ENCODE data around the gene CENPM. TPM values are rescaled to one million over a fixed set of nuclear protein-coding genes. Genes with fewer than 3 reads are reported as not detected.
A peak's percentile ranks its signal among the peaks of the same experiment; 100 is the strongest.

Gene CENPM
- total RNA-seq, 1 experiment from 2014 or later = 69.3 TPM

DNA sequence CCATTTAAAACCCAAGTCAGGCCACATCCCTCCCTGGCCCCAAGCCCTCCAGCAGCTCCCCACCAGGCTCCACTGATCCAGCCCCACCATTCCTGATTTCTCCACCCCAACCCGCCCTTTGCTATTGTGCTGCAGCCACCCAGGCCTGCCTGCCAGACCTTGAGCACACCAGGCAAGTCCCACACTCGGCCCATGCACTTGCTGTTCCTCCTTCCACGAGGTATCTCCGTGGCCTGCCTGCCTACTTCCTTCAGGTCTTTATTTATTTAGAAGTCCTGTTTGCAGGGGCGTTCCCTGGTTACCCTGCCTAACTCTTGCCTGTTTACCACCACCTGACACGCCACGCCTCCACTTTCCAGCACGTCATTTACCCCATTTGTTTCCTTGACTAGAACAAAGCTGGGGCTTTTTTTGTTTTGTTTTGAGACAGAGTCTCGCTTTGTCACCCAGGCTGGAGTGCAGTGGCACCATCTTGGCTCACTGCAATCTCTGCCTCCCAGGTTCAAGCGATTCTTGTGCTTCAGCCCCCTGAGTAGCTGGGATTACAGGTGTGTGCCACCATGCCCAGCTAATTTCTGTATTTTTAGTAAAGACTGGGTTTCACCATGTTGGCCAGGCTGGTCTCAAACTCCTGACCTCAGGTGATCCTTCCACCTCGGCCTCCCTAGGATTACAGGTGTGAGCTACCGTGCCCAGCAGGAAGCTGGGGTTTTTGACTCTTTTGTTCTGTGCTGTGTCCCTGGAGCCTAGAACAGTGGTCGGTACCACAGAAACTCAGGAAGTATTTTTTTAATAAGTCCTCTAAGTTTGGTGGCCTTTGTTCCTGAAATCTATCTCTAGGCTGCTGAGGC lies 6.7 kb downstream of the CENPM start:
- no peaks in the 10 kb centered on the region for H3K9me3 Mint-ChIP-seq (ENCODE audit: low read depth, unreplicated experiment)
- peak overlapping the region; percentile 96 for H3K27ac Mint-ChIP-seq (ENCODE audit: unreplicated experiment)
- peak; percentile 52 for DNase-seq
- TF ChIP-seq, protein P1, sequence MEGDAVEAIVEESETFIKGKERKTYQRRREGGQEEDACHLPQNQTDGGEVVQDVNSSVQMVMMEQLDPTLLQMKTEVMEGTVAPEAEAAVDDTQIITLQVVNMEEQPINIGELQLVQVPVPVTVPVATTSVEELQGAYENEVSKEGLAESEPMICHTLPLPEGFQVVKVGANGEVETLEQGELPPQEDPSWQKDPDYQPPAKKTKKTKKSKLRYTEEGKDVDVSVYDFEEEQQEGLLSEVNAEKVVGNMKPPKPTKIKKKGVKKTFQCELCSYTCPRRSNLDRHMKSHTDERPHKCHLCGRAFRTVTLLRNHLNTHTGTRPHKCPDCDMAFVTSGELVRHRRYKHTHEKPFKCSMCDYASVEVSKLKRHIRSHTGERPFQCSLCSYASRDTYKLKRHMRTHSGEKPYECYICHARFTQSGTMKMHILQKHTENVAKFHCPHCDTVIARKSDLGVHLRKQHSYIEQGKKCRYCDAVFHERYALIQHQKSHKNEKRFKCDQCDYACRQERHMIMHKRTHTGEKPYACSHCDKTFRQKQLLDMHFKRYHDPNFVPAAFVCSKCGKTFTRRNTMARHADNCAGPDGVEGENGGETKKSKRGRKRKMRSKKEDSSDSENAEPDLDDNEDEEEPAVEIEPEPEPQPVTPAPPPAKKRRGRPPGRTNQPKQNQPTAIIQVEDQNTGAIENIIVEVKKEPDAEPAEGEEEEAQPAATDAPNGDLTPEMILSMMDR (IDR thresholded peaks at IDR 0.05; ENCODE audit: unreplicated experiment) = no peak
- peak overlapping the region; percentile 4 for H3K4me3 Mint-ChIP-seq (ENCODE audit: low read depth, unreplicated experiment)
- H3K4me1 Mint-ChIP-seq (ENCODE audit: low read depth, unreplicated experiment) = peaks cover 48% of the 10 kb centered on the region
- H3K36me3 Mint-ChIP-seq (ENCODE audit: insufficient read depth, unreplicated experiment) = peaks cover 70% of the 10 kb centered on the region
- no TSS peak for BruUV-seq (replicated peaks)
- CTCF ChIA-PET = interaction anchor here (0.6 to 2.5 kb wide), 9 partner anchors 15 to 1452 kb away, joined by 3 to 25 read pairs (median 5); partner anchors contain the start of gene CCDC134
- no peaks in the 10 kb centered on the region for H3K27me3 Mint-ChIP-seq (ENCODE audit: unreplicated experiment)
- intact Hi-C loops (cut with micrococcal nuclease; ENCODE audit: unreplicated experiment) = no loop called here

DNA sequence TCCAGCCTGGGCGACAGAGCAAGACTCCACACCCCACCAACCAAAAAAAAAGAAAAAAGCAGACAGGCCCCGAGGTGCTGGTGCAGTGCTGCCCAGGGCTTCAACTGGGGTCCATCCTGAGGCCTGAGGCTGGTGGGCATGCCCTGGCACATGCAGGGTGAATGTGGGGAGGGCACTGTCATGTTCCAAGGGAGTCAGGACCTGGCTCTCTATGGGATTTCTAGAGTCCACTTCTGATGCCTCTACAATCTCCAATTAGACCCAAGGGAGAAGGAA lies 10.1 kb downstream of the CENPM start:
- H3K9me3 Mint-ChIP-seq (ENCODE audit: low read depth, unreplicated experiment) = no peaks in the 10 kb centered on the region
- TF ChIP-seq, protein P1 (IDR thresholded peaks at IDR 0.05; ENCODE audit: unreplicated experiment) = no peak
- CTCF ChIA-PET = no interaction called here
- no peaks in the 10 kb centered on the region for H3K27me3 Mint-ChIP-seq (ENCODE audit: unreplicated experiment)
- intact Hi-C loops (cut with micrococcal nuclease; ENCODE audit: unreplicated experiment) = no loop called here
- no TSS peak for BruUV-seq (replicated peaks)
- DNase-seq = no peak
- no peak overlapping the region for H3K27ac Mint-ChIP-seq (ENCODE audit: unreplicated experiment)
- H3K4me1 Mint-ChIP-seq (ENCODE audit: low read depth, unreplicated experiment) = peaks cover 27% of the 10 kb centered on the region
- no peak overlapping the region for H3K4me3 Mint-ChIP-seq (ENCODE audit: low read depth, unreplicated experiment)
- H3K36me3 Mint-ChIP-seq (ENCODE audit: insufficient read depth, unreplicated experiment) = peaks cover 54% of the 10 kb centered on the region

DNA sequence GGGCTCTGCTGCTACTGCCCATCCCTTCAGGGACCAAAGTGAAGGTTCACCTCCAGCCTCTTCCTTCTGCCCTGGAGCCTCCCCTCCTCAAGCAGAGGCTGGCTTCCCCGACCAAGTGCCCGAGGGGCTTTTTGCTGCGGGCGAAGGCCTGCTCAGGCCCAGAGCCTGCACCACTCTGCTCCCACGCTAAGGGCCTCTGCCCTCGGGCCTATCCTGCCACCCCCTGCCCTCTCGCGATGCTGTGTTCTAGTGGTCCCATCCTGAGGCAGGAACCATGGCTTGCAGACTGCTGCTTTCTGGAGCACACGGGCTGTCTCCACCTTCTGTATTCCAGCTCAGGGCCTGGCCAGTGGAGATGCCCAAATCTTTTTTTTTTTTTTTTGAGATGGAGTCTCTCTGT lies 11.4 kb downstream of the CENPM start:
- Mint-ChIP-seq H3K4me3 (ENCODE audit: low read depth, unreplicated experiment) (no peak overlapping the region), H3K36me3 (ENCODE audit: insufficient read depth, unreplicated experiment) (peaks cover 41% of the 10 kb centered on the region), H3K9me3 (ENCODE audit: low read depth, unreplicated experiment) (no peaks in the 10 kb centered on the region), H3K4me1 (ENCODE audit: low read depth, unreplicated experiment) (peaks cover 14% of the 10 kb centered on the region), H3K27me3 (ENCODE audit: unreplicated experiment) (no peaks in the 10 kb centered on the region), H3K27ac (ENCODE audit: unreplicated experiment) (no peak overlapping the region)
- intact Hi-C loops (cut with micrococcal nuclease; ENCODE audit: unreplicated experiment) = no loop called here
- TF ChIP-seq, protein P1 (IDR thresholded peaks at IDR 0.05; ENCODE audit: unreplicated experiment) = no peak
- CTCF ChIA-PET = interaction anchor here (0.7 kb wide), 1 partner anchor 36 kb away, joined by 3 read pairs; no protein-coding TSS in a partner anchor
- no peak for DNase-seq
- BruUV-seq (replicated peaks) = no TSS peak

DNA sequence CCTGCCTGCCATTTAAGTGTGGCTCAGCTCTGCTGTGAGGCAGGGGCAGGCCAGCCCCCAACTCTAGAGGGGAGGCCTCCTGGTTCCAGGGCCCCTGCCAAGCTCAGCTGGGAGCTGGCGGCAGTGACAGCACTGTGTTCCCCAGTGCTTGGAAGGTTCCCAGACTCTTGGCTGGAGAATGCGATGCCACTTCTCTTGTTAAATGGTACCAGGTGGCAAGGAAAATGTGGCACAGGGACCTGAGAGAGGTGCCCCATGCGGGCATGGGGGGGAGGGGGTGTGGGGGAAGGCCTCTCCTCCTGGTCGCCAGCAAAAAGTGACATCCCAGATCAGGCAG lies 12.0 kb downstream of the CENPM start:
- Mint-ChIP-seq H3K4me3 (ENCODE audit: low read depth, unreplicated experiment) (no peak overlapping the region), H3K4me1 (ENCODE audit: low read depth, unreplicated experiment) (peaks cover 9% of the 10 kb centered on the region), H3K9me3 (ENCODE audit: low read depth, unreplicated experiment) (no peaks in the 10 kb centered on the region), H3K27me3 (ENCODE audit: unreplicated experiment) (no peaks in the 10 kb centered on the region), H3K36me3 (ENCODE audit: insufficient read depth, unreplicated experiment) (peaks cover 36% of the 10 kb centered on the region), H3K27ac (ENCODE audit: unreplicated experiment) (no peak overlapping the region)
- CTCF ChIA-PET = no interaction called here
- no TSS peak for BruUV-seq (replicated peaks)
- no peak for DNase-seq
- TF ChIP-seq, protein P1 (IDR thresholded peaks at IDR 0.05; ENCODE audit: unreplicated experiment) = no peak
- intact Hi-C loops (cut with micrococcal nuclease; ENCODE audit: unreplicated experiment) = no loop called here

All from Calu3 (cell line).